Measurements from ENCODE around the gene MPV17L2.

DNA sequence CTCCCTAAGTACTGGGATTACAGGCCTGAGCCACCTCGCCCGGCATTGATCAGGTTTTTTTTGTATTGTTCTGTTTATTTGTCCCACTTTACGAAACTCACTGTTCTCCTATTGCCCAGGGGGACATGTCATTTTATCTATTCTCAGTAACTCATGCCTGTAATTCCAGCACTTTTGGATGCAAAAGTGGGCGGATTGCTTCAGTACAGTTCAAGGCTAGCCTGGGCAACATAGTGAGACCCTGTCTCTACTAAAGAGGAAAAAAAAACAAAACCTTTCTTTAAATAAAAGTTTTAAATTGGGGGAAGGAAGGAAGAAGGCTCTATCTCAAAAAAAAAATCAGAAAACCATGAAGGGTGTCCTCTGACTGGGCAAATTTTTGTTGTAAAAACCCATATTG, 2.7 kb upstream of the MPV17L2 start:
- no peak for TF ChIP-seq POLR2AphosphoS5 (IDR thresholded peaks at IDR 0.05; ENCODE audit: low read depth, low read length)
- TF ChIP-seq TAF1 (IDR thresholded peaks at IDR 0.05; ENCODE audit: borderline replicate concordance, insufficient read depth, low read length): no peak
- no peak for TF ChIP-seq SIN3A (IDR thresholded peaks at IDR 0.05; ENCODE audit: borderline replicate concordance, insufficient read depth, low read length)
- TF ChIP-seq, protein P1, sequence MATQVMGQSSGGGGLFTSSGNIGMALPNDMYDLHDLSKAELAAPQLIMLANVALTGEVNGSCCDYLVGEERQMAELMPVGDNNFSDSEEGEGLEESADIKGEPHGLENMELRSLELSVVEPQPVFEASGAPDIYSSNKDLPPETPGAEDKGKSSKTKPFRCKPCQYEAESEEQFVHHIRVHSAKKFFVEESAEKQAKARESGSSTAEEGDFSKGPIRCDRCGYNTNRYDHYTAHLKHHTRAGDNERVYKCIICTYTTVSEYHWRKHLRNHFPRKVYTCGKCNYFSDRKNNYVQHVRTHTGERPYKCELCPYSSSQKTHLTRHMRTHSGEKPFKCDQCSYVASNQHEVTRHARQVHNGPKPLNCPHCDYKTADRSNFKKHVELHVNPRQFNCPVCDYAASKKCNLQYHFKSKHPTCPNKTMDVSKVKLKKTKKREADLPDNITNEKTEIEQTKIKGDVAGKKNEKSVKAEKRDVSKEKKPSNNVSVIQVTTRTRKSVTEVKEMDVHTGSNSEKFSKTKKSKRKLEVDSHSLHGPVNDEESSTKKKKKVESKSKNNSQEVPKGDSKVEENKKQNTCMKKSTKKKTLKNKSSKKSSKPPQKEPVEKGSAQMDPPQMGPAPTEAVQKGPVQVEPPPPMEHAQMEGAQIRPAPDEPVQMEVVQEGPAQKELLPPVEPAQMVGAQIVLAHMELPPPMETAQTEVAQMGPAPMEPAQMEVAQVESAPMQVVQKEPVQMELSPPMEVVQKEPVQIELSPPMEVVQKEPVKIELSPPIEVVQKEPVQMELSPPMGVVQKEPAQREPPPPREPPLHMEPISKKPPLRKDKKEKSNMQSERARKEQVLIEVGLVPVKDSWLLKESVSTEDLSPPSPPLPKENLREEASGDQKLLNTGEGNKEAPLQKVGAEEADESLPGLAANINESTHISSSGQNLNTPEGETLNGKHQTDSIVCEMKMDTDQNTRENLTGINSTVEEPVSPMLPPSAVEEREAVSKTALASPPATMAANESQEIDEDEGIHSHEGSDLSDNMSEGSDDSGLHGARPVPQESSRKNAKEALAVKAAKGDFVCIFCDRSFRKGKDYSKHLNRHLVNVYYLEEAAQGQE (IDR thresholded peaks at IDR 0.05; ENCODE audit: insufficient read depth in 1 of 2, low read depth in 2 of 2, low read length in 2 of 2): no peak

Data from PFSK-1 (cell line).